Neural progenitor cell (in vitro differentiated cells): ENCODE results near the gene WWOX. TPM values are rescaled to one million over a fixed set of nuclear protein-coding genes. Genes with fewer than 3 reads are reported as not detected.
"Not testable (repeated sequence)": the region's sequence is repeated elsewhere in the genome, so short reads cannot be mapped to it uniquely, and the experiment has no call there.

Experiments
- DNase-seq: peaks from one replicate; pipeline ENCODE4 v3.0.0-alpha.2; 2016; ENCODE audit warnings: low spot score
- H2AFZ ChIP-seq: fragments of 200-600 bp; sonication (generic); replicated peaks from 2 replicates; pipeline ENCODE4 v1.6.1; 2016; ENCODE audit warnings: antibody characterized with exemption
- H3F3A ChIP-seq: fragments of 200-600 bp; sonication (generic); 2 replicates; pipeline ENCODE4 v1.6.1; 2016; ENCODE audit warnings: antibody characterized with exemption, low read depth
- H3K27ac ChIP-seq: fragments of 200-600 bp; sonication (generic); 2 replicates; pipeline ENCODE4 v1.5.1; 2016; ENCODE audit warnings: mild to moderate bottlenecking
- H3K27me3 ChIP-seq: fragments of 200-600 bp; sonication (generic); 2 replicates; pipeline ENCODE4 v1.6.1; 2016; ENCODE audit warnings: mild to moderate bottlenecking, moderate library complexity
- H3K36me3 ChIP-seq: fragments of 200-600 bp; sonication (generic); 2 replicates; pipeline ENCODE4 v1.5.1; 2016
- H3K4me1 ChIP-seq: fragments of 200-600 bp; sonication (generic); 2 replicates; pipeline ENCODE4 v1.6.1; 2016; ENCODE audit warnings: mixed run types
- H3K4me2 ChIP-seq: fragments of 200-600 bp; sonication (generic); 2 replicates; pipeline ENCODE4 v1.6.1; 2016
- H3K4me3 ChIP-seq: fragments of 200-600 bp; sonication (generic); 2 replicates; pipeline ENCODE4 v1.5.1; 2016
- H3K79me2 ChIP-seq: fragments of 200-600 bp; sonication (generic); 2 replicates; pipeline ENCODE4 v1.6.1; 2016; ENCODE audit warnings: low read depth
- H3K9ac ChIP-seq: fragments of 200-600 bp; sonication (generic); 2 replicates; pipeline ENCODE4 v1.6.1; 2016
- H3K9me3 ChIP-seq: fragments of 200-600 bp; sonication (generic); 2 replicates; pipeline ENCODE4 v1.5.1; 2016; ENCODE audit warnings: low read depth
- H4K20me1 ChIP-seq: fragments of 200-600 bp; sonication (generic); 2 replicates; pipeline ENCODE4 v1.6.1; 2016; ENCODE audit warnings: low read depth
- H3K27ac Mint-ChIP-seq: 3 replicates; pipeline ENCODE4 v1.8.0; 2021; ENCODE audit warnings: mixed read lengths
- H3K27me3 Mint-ChIP-seq: 2 replicates; pipeline ENCODE4 v1.8.0; 2022; ENCODE audit warnings: low read depth, mild to moderate bottlenecking, inconsistent platforms, moderate library complexity, mixed read lengths; ENCODE audit not compliant: insufficient read depth
- H3K36me3 Mint-ChIP-seq: 3 replicates; pipeline ENCODE4 v1.8.0; 2021; ENCODE audit warnings: mixed read lengths
- H3K4me1 Mint-ChIP-seq: 3 replicates; pipeline ENCODE4 v1.8.0; 2021; ENCODE audit warnings: mixed read lengths
- H3K4me3 Mint-ChIP-seq: 3 replicates; pipeline ENCODE4 v1.8.0; 2021; ENCODE audit warnings: mild to moderate bottlenecking, moderate library complexity, mixed read lengths
- H3K9me3 Mint-ChIP-seq: 3 replicates; pipeline ENCODE4 v1.8.0; 2020; ENCODE audit warnings: mixed read lengths
- EZH2 ChIP-seq: fragments of 200-600 bp; sonication (generic); IDR thresholded peaks from 2 replicates; pipeline ENCODE4 v1.6.1; 2017; ENCODE audit warnings: antibody characterized with exemption, mild to moderate bottlenecking, moderate library complexity
- EZH2phosphoT487 ChIP-seq: fragments of 200-600 bp; sonication (generic); IDR thresholded peaks from 2 replicates; pipeline ENCODE4 v1.6.1; 2017; ENCODE audit warnings: antibody characterized with exemption
- total RNA-seq: library from RNA; depleted of rRNA; stranded (reverse); fragments of >200 nt; gene quantifications from 2 replicates; pipeline ENCODE4 v1.2.3, GENCODE V29; 2015; ENCODE audit warnings: low replicate concordance
- TF ChIP-seq, protein P1 (sequence below): fragments of 200-600 bp; sonication (generic); IDR thresholded peaks from 2 replicates; pipeline ENCODE4 v1.5.1; 2017; ENCODE audit warnings: antibody characterized with exemption, mild to moderate bottlenecking

WWOX gene
- total RNA-seq, 1 donor from 2014 or later, result 63.7 TPM

DNA sequence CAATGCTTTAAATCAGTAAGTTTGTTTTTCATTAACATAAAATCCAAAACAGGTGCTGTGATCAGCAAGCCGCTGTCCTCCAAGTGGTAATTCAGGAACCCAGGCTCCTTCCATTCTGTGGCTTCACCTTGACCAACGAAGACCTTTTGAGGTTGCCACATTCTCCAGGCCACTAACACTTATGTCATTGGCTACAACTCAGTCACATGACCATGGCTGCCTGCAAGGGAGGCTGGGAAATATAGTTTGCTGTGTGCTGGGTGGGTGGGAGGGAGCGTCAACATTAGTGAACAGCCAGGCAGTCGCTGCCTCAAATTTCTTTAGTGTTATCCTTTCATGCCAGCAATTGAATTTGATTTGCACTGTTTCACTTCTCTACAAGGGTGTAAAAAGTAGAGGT, 951.9 kb downstream of the WWOX start:
- H3K36me3 Mint-ChIP-seq, result peaks cover 2% of the 10 kb centered on the region
- H3K27me3 Mint-ChIP-seq, result no peaks in the 10 kb centered on the region
- Histone ChIP-seq H3K9ac (no peak overlapping the region), H2AFZ (no peak overlapping the region), H3K27me3 (no peaks in the 10 kb centered on the region), H4K20me1 (no peaks in the 10 kb centered on the region), H3K4me2 (no peak overlapping the region), H3K79me2 (no peaks in the 10 kb centered on the region), H3K9me3 (no peaks in the 10 kb centered on the region), H3K27ac (no peak overlapping the region), H3K36me3 (no peaks in the 10 kb centered on the region), H3K4me3 (no peak overlapping the region), H3K4me1 (peaks cover 28% of the 10 kb centered on the region), H3F3A (peaks cover 5% of the 10 kb centered on the region)
- peaks cover 19% of the 10 kb centered on the region for H3K4me1 Mint-ChIP-seq
- no peak for DNase-seq
- H3K4me3 Mint-ChIP-seq, result no peak overlapping the region
- TF ChIP-seq, protein P1, sequence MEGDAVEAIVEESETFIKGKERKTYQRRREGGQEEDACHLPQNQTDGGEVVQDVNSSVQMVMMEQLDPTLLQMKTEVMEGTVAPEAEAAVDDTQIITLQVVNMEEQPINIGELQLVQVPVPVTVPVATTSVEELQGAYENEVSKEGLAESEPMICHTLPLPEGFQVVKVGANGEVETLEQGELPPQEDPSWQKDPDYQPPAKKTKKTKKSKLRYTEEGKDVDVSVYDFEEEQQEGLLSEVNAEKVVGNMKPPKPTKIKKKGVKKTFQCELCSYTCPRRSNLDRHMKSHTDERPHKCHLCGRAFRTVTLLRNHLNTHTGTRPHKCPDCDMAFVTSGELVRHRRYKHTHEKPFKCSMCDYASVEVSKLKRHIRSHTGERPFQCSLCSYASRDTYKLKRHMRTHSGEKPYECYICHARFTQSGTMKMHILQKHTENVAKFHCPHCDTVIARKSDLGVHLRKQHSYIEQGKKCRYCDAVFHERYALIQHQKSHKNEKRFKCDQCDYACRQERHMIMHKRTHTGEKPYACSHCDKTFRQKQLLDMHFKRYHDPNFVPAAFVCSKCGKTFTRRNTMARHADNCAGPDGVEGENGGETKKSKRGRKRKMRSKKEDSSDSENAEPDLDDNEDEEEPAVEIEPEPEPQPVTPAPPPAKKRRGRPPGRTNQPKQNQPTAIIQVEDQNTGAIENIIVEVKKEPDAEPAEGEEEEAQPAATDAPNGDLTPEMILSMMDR, result no peak
- TF ChIP-seq EZH2phosphoT487 (no peak), EZH2 (no peak)
- H3K9me3 Mint-ChIP-seq, result peaks cover 5% of the 10 kb centered on the region
- no peak overlapping the region for H3K27ac Mint-ChIP-seq

DNA sequence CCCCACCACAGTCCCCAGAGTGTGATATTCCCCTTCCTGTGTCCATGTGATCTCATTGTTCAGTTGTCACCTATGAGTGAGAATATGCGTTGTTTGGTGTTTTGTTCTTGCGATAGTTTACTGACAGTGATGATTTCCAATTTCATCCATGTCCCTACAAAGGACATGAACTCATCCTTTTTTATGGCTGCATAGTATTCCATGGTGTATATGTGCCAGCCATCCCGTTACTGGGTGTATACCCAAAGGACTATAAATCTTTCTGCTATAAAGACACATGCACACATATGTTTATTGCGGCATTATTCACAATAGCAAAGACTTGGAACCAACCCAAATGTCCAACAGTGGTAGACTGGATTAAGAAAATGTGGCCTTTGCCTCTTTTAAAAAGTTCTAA, 952.7 kb downstream of the WWOX start:
- H3F3A ChIP-seq, H3K27ac Mint-ChIP-seq, H3K27me3 Mint-ChIP-seq, H2AFZ ChIP-seq, H3K36me3 ChIP-seq, H4K20me1 ChIP-seq, H3K4me3 ChIP-seq, H3K9me3 ChIP-seq, H3K79me2 ChIP-seq, H3K27me3 ChIP-seq, H3K9ac ChIP-seq, H3K9me3 Mint-ChIP-seq, H3K4me3 Mint-ChIP-seq, H3K27ac ChIP-seq, H3K4me2 ChIP-seq, H3K36me3 Mint-ChIP-seq, DNase-seq: not testable (repeated sequence)
- H3K4me1 ChIP-seq, result peaks cover 25% of the 10 kb centered on the region
- H3K4me1 Mint-ChIP-seq, result peaks cover 17% of the 10 kb centered on the region

DNA sequence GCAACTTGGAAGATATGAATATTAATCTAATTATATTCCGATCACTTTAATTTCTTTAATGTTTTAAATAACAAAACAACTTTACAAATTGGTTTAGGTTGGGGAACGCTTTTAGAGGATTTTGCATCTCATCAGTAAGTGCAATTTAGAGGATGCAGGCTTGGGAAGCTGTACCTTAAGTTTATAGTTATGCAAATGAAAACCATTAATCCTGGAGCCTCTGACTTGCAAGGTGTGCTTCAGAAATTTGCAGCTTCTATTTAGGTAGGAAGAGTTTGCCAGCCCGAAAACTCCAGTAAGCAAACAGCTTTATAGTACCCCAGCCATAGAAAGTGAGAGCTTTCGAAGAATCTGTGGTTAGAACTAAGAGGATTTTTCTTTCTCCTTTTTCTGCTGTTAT, 954.1 kb downstream of the WWOX start:
- H3K4me3 ChIP-seq, result no peak overlapping the region
- H3K9ac ChIP-seq, result no peak overlapping the region
- H4K20me1 ChIP-seq, result no peaks in the 10 kb centered on the region
- H3K79me2 ChIP-seq, result no peaks in the 10 kb centered on the region
- TF ChIP-seq EZH2 (no peak), EZH2phosphoT487 (no peak)
- TF ChIP-seq, protein P1, result no peak
- peaks cover 17% of the 10 kb centered on the region for H3K4me1 Mint-ChIP-seq
- H3K4me3 Mint-ChIP-seq, result no peak overlapping the region
- H2AFZ ChIP-seq, result no peak overlapping the region
- peak overlapping the region; percentile 27 for H3K4me2 ChIP-seq
- no peaks in the 10 kb centered on the region for H3K9me3 ChIP-seq
- H3F3A ChIP-seq, result no peaks in the 10 kb centered on the region
- H3K4me1 ChIP-seq, result peaks cover 25% of the 10 kb centered on the region
- no peaks in the 10 kb centered on the region for H3K27me3 Mint-ChIP-seq
- H3K27ac ChIP-seq, result no peak overlapping the region
- H3K27me3 ChIP-seq, result no peaks in the 10 kb centered on the region
- DNase-seq, result no peak
- H3K36me3 Mint-ChIP-seq, result peaks cover 2% of the 10 kb centered on the region
- no peak overlapping the region for H3K27ac Mint-ChIP-seq
- no peaks in the 10 kb centered on the region for H3K36me3 ChIP-seq
- H3K9me3 Mint-ChIP-seq, result peaks cover 5% of the 10 kb centered on the region

DNA sequence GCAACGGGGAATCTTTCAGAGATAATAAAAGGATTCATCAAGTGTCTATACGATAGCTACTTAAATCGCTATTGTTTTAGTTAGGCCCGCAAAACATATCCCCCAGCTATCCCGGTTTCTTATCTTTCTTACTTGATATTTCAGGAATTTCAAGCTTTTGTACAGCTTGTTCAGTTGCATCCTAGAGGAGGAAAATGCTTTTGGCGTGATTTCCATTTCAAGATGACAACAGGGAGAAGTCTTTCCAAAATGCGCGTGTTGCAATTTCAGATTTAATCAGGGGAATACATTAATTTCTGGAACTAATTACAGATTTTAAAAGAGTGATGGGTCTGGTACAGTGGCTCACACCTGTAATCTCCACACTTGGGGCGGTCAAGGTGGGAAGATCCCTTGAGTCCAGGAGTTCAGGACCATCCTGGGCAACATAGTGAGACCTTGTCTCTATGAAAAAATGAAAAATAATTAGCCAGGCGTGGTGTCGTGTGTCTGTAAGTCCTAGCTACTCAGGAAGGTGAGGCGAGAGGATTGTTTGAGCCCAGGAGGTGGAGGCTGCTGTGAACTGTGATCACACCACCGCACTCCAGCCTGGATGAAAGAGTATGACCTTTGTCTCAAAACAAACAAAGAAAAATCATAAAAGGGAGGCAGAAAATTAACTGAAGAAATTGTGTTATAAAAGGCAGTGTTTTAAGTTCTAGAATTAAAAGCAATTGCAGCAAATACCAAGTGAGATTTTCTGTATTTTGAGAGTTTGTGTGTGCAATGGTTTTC, 954.9 kb downstream of the WWOX start:
- no peaks in the 10 kb centered on the region for H3F3A ChIP-seq
- H3K4me3 Mint-ChIP-seq, result no peak overlapping the region

More for the DNA sequence above, 954.9 kb downstream of the WWOX start:
- Histone ChIP-seq H2AFZ (no peak overlapping the region), H3K36me3 (no peaks in the 10 kb centered on the region), H3K27ac (no peak overlapping the region), H3K4me1 (peaks cover 25% of the 10 kb centered on the region), H3K4me3 (no peak overlapping the region), H3K79me2 (no peaks in the 10 kb centered on the region), H3K9me3 (no peaks in the 10 kb centered on the region), H3K27me3 (no peaks in the 10 kb centered on the region), H3K9ac (no peak overlapping the region), H4K20me1 (no peaks in the 10 kb centered on the region), H3K4me2 (peak overlapping the region; percentile 27)
- no peaks in the 10 kb centered on the region for H3K27me3 Mint-ChIP-seq
- H3K27ac Mint-ChIP-seq, result no peak overlapping the region
- H3K36me3 Mint-ChIP-seq, result peaks cover 2% of the 10 kb centered on the region
- DNase-seq, result no peak
- H3K4me1 Mint-ChIP-seq, result peaks cover 17% of the 10 kb centered on the region
- TF ChIP-seq EZH2phosphoT487 (no peak), EZH2 (no peak)
- TF ChIP-seq, protein P1, result no peak
- peaks cover 5% of the 10 kb centered on the region for H3K9me3 Mint-ChIP-seq
